Left lobe of liver (tissue), 2 donors: ENCODE data around the gene HEXD. TPM values are rescaled to one million over a fixed set of nuclear protein-coding genes. Genes with fewer than 3 reads are reported as not detected.
"Not testable (repeated sequence)": the region's sequence is repeated elsewhere in the genome, so short reads cannot be mapped to it uniquely, and the experiment has no call there.

Experiments
- ATAC-seq: fragments of 200-7000 bp; cut with Tn5 transposase; one replicate; pipeline ENCODE4 v1.9.1; 2020; ENCODE audit warnings: mild to moderate bottlenecking, moderate library complexity
- DNase-seq: peaks from one replicate; pipeline ENCODE4 v3.0.0-alpha.2; 2020; ENCODE audit warnings: low spot score
- total RNA-seq: library from RNA; stranded (reverse); gene quantifications from one replicate; pipeline ENCODE4 v1.2.1, GENCODE V29; 2021
- donor health status: DM: no; HTN: no; CAD: no; lungs with moderate emphysema.
- donor health status: DM: no; HTN: yes; CAD: no.

Gene HEXD
- total RNA-seq, 1 donor from 2014 or later, result 44.3 TPM

DNA sequence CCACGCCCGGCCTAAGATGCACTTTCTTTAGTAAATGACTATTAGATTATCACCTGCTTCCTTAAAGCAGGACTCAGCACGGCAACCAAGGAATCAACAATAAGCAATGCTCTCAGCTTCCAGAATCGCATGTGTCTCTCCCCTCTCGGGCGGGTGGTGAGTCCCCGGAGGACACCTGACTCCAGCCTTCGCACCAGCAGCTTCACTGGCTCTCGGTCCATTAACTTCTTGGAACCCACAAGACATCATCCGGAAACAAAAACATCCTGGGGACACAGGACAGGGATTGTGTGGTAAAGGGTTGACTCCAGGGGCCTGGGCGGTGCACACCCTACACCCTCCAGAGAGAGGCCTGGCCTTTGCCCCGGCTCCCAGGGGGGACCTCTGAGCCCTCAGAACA, 23.9 kb upstream of the HEXD start:
- ATAC-seq, result no peak
- DNase-seq, result no peak

DNA sequence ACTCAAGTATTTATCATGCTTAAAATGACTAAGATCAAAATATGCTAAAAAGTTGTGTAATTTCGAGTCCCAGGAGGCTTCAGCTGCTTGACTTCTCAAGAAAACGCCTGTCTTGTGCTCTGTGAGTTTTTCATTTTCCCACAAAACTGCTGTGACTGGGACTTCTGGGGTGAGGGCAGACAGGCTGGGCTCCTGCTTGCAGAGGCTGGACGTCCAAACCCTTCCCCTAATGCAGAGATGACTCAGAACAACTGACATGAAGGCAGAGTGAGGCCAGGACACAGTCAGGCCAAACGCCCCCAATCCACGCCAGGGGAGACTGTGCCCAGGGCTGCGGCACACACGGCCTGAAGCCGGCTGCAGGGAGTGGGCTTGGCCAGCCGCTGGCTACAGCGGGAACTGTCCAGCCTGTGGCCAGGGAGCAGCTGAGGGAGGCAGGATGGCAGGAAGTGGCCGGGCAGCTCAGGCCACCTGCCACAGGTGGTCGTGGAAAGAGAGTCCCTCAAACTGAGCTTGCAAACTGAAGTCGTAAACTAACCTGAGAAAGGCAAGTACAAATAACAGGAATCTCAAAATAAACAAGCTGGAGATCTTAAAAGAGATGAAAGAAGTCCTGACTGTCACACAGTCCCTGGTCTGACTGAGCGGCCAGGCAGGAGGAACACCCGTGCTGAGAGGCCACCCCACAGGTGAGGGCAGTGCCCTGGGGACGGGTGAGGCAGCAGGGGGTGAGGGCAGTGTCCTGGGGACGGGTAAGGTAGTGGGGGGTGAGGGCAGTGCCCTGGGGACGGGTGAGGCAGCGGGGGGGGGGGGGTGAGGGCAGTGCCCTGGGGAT, 21.3 kb upstream of the HEXD start:
- ATAC-seq (no peak), DNase-seq (no peak)

DNA sequence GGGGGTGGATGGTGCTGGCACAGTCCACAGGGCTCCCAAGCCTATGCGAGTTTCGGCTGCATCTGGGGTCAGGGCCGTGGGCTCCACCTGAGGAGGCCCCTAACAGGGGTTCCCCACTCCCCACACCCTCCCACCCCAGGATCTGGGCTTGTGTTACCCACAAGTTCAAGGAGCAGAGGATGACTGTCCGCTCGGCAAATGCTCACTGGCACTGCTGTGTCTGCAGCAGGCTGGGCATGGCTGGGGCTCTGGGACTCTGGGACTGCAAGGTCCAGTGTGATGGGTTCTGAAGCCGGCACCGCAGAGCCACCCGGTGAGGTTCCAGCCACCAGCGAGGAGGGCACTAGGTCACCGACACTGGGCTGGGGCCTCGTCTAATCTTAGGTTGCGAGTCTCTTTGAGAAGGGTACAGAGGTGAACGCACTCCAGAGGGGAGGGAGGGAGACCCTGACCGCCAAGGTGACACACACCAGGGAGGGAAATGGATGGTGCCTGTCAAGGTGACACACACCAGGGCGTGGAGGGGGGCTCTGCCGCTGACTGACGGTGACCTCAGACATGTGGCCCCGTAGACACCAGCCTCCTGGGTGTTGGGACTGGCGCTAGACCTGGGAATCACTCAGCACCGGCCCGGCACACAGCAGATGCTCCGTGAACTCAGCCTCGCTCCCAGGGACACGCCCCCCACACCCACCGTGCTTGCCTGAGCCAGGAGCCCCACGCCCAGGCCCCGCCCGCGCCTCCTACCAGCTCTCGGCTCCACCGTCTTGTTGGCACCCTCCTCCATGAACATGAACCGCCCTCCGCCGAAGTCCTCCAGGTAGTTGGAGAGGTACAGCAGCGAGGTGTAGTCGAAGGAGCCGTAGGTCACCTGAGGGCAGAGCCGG, 20.5 kb upstream of the HEXD start:
- DNase-seq (no peak), ATAC-seq (no peak)

DNA sequence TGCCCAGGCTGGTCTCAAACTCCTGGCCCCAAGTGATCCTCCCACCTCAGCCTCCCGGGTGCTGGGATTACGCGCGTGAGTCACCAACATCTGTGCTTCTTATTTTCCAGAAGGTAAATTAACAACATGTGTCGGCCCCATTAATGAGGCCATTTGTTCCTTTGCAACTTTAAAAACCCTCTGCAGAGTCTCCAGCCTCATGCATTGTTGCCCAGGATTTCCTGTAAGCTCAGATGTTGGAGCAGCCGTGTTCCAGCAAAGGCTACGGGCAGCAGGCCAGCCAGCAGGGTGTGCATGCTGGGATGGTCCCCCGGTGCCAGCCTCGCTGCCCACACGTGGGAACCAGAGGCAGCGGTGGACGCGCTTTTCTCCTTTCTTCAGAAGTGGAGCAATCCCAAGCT, 19.1 kb upstream of the HEXD start:
- no peak for ATAC-seq
- no peak for DNase-seq

DNA sequence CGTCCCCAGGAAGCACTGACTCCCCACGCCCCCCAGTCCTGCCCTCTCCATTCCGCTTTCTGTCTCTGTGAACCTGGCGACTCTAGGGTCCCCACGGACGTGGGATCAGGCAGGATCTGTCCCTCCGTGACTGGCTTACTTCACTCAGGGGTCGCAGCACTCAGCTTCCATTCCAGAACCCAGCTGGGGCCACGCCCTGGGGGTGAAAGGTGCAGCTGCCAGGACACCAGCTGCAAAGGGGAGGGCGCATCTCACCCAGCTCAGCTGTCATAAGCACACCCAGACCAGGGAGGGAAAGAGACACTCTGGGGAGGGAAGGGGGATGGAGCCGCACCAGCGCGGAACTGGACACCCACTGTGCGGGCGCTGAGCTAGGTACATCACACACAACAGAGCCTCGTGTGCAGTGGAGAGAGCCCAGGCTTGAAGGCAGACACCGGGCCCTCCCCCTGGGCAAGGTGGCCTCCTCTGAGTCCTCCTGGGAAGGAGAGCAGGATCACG, 18.5 kb upstream of the HEXD start:
- ATAC-seq, result no peak
- no peak for DNase-seq

DNA sequence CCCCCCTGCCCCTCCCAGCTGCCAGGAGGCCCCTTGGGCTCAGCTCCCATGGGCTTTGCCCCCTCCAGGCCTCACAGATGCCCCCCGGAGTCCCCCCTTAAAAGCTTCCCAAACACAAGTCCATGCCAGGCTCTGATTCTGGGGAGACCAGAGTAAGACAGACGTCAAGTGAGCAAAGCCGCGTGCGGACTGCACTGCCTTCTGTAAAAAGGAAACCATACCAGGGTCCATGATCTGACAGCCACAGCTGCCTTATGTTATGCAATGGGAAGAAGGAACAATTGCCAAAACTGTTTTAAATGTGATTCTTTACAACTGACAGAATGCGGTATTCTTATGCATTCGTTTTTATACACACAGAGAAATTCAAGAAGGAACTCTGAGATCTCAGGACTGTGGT, 17.9 kb upstream of the HEXD start:
- ATAC-seq, result no peak
- no peak for DNase-seq

DNA sequence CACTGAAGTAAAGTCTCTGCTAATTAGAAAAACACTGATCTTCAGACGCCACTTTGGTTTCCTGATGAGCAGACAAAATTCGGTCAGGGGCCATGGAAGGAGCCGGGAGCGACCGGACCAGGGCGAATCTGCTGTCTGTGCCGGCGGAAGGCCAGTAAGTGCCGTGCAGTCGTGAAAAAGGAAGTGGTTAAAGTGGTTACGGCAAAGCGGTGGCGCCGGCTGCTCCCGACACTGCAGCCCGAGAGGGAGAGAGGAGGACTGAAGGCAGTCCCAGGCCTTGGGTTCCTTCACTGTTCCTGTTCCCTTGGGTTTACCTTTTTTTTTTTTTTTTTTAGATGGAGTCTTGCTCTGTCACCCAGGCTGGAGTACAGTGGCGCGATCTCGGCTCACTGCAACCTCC, 17.3 kb upstream of the HEXD start:
- DNase-seq (no peak), ATAC-seq (peak; percentile 47)

DNA sequence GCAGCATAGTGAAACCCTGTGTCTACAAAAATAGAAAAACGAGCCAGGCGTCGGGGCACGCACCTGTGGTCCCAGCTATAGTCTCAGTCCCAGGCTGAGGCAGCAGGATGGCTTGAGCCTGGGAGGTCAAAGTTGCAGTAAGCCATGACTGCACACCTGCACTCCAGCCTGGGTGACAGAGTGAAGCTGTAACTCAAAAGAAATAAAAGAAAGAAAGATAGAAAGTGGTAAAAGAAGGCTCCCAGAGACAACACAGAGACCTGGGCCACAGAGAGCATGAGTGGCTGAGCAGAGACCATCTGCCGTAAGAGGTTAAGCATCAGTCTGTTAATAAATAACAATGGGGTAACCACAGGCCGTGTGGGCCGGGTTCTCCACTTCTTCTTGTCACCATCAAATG, 15.3 kb upstream of the HEXD start:
- DNase-seq, result no peak
- ATAC-seq, result peak; percentile 85

DNA sequence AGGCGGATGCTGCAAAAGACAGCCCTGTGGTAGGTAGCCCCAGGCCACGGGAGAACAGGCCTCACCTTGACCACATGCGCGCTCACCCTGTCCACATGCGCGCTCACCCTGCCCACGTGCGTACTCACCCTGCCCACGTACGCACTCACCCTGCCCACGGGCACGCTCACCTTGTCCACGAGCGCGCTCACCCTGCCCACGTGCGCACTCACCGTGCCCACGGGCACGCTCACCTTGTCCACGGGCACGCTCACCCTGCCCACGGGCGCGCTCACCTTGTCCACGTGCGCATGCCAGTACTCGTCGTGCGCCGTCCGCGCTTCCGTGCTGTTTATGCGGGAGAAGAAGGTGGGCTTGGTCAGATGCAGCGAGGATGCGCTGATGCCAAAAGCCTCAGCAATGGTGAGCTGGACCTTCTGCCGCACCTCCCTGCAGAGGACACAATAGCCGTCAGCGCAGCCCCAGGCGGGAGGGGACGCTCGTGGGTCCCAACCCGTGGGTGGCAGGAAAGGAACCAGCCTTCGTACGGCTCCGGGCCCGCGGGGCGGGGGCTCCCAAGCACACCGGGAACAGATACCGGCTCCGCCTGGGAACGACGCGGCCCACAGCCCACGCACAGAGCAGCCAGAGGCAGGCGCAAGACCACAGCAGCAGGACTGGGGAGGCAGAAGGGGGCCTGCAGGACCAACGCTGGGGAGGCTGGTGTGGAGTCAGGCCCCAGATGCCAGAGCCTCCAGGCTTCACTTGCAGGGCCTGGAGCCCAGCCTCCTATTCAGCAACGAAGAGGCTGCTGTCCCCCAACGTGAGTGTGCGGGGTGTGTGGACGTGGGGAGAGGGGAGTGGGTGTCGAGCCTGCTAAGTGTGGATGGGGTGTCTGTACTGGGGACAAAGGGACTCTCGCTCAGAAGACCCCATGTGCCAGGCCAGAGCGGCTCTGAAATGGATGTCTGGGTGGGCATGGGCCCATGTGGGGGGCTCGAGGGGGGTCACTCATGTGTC, 14.2 kb upstream of the HEXD start:
- ATAC-seq (no peak), DNase-seq (no peak)

DNA sequence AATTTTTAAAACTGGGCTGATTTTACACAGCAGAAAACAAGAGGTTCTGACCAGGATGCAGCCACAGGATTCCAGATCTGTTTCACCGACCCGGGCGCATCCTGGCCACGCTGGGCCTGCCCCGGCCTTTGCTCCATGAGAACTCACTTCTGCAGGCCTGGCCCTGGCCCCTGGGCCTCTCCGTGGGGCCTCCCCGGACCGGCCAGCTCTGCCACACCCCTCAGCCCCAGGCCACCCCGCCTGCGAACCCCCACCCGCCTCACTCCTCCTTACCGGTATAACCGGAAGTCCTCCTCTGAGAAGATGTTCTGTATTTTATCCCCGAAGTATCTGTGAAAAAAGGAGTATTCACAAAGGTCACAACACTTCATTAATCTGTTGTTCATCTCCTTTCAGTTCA, 13.1 kb upstream of the HEXD start:
- DNase-seq, result no peak
- no peak for ATAC-seq

DNA sequence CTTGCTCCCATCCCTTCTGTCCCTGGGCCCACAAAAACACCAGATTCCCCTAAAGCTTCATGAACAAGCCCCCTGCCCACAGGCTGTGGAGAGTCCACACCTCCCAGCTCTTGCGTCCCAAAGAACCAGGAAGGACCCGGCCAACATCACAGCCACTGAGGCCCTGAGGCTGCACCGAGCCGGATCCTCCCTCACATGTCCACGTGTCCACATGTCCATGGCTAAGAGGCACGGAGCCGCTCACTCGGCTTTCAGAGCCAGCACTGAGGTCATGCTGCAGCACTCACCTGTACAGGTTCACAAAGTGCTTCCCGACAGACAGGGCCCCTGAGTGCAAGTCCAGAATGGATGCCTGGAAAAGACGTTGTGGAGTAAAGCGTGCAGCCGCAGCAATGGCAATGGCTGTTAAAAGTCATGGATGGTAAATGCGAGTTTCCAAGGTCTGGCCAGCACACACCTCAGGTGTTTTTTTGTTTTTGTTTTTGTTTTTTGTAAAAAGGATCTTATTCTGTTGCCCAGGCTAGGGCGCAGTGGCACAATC, 11.9 kb upstream of the HEXD start:
- ATAC-seq (no peak), DNase-seq (no peak)

DNA sequence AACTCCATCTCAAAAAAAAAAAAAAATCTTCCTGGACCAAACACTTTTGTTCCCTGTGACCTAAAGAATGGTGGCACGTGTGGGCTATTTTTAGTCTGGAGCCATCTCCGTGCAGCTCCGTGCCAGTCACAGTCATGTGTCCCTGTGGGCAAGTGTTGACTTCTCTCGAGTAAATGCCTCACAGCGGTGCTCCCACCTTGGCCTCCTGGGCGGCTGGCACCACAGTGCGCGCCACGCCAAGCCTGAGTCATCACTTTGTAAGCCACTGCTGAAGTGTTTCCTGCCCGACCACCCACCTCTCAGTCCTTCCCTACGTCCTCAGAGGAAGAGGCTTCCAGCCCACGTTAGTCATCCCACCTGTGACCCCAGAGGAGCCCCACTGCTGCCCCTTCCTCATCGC, 10.9 kb upstream of the HEXD start:
- DNase-seq, result no peak
- ATAC-seq, result no peak

DNA sequence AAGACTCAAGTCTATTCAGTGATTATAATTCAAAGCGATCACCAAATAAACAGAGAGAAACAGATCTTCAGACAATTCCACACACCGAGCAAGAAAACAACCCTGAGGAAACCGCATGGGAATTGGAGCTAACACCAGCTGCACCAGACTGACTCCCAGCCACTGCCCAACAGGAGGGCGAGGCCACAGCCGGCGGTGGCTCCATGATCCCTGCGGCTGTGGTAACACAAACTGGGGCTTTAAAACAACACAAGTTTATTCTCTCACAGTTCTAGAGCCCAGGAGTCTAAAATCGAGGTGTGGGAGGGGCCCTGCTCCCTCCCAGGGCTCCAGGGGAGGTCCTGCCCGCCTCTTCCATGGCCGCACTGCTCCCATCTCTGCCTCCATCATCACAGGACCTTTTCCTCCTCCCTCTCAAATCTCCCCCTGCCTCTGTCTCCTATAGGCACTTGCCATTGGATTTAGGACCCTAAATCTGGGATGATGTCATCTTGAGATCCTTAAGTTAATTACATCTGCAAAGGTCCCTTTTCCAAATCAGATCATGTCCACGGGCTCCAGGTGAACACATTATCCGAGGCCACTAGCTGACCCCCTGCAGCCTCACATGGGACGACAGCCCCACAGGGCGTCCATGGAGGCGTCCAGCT, 9.7 kb upstream of the HEXD start:
- no peak for ATAC-seq
- DNase-seq, result no peak

DNA sequence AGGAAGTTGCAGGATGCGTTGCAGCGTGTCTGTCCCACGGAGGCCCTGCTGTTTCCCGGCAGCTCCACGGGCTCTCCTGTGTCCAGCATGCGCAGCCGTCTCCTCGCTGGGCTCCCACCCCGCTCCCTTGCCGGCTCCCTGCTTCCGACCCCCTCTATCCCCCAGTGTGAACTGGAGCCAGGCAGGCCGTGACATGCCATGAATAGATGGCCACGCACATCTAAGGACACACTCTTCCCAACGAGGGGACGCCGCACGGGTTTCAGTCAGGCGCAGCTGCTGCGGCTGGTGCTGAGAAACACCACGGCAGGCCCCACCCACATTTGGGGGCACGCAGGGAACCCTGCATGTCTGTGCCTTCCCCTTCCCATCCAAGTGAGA, 9.2 kb upstream of the HEXD start:
- no peak for ATAC-seq
- DNase-seq, result no peak

DNA sequence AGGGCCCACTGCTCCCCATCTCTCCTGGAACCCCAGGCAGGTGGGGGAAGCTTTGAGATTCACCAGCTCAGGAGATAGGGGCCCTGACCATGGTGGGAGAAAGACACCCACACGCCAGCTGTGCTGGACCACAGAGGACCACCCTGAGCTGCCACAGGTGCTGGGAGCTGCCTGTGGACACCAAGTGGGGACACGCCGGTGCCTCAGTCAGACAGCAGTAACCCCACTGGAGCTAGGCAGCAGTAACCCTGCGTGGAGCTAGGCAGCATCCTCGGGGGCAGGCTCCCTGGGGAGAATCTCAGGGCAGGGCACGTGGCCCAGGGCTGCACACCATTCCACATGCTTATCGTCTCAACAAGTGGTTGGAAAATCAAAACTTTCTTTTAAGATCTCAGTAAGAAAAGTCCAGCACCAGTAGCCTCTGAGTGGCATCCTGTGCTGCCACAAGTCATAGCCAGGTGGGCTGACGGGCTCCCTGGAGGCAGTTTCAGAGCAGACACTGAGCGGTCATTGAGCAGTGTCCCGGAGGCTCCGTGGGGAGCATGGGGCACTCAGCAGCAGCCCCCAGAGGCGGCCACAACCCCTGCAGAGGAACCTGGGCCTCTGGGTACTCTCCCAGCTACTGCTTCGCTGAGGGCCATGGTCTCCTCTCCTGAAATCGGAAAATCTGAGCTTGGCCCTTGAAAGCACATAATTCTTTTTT, 8.0 kb upstream of the HEXD start:
- DNase-seq (no peak), ATAC-seq (no peak)

DNA sequence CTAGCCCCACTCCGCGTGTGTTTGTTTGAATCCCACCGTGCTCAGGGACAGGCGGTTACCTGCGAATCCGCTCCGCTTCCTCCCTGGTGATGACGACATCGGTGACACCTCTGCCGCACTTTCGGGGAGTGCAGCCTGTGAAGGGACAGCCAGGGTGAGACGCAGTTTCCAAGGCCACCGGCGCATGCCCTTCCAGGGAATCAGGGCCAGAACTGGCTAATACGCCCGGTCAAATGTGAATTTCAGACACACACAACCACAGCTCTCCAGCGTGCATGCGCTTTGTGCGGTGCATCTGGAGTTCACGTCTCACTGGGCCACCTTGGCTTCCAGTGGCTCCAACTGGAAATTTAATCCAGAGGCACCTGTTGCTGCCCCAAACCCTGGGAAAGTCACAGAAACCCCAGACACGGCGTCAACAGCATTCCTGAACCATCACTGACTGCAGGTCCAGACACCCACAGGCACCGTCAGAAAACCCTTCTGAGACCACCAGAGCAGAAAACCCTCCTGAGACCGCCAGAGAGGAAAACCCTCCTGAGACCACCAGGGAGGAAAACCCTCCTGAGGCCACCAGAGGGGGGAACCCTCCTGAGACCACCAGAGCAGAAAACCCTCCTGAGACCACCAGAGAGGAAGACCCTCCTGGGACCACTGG, 6.6 kb upstream of the HEXD start:
- DNase-seq (no peak), ATAC-seq (no peak)

DNA sequence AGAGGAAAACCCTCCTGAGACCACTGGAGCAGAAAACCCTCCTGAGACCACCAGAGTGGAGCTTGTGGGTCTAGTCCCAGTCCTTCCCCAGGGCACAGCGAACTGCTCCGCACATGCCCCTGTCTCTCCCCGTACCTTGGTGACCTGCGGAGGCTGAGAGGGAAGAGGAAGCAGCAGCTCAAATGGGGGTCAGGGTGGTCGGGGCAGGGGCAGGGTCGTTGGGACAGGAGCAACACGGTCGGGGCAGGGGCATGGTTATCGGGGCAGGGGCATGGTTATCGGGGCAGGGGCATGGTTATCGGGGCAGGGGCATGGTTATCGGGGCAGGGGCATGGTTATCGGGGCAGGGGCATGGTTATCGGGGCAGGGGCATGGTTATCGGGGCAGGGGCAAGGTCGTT, 6.1 kb upstream of the HEXD start:
- not testable (repeated sequence) for DNase-seq, ATAC-seq

DNA sequence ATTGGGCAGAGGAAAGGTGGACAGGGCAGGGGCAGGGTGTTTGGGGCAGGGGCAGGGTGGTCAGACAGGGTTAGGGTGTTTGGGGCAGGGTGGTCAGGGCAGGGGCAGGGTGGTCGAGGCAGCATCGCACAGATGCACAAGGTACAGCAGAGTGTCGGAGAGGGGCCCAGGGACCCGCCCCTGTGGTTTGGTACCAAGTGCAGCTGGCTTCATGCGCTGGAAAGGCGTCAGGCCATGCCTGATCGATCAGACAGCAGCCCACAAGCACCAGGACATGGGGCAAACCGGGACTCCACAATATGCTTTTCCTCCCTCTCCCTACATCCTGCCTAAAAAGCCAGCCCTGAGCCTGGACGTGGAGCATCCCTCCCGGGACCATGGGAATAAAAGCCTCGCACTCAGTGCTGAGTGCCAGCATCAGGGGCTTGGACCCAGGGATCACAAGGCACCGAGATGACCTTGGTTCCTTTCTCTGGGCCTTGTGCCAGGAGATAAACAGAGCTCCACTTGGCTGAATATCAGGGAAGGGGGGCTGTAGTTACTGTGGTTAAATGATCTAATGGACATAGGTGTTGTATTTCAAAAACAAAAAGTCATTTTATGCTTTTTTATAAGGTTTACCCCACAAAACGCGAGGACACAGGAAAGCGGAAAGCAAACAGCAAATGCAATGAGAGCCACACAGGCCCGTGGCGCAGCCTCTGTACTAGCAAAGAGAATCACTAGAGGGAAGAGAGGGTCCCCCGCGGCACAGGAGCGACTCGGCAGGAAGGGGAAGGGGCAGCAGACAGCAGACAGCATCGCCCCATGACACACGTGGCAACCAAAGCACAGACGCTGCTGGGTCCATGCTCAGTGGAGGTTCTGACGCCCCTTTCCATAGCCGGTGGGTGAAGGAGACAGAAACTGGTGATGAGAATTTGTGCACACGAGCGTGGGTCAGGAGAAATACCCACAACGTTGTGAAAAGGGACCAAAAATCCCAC, 5.3 kb upstream of the HEXD start:
- no peak for DNase-seq

More for the DNA sequence above, 5.3 kb upstream of the HEXD start:
- peak; percentile 44 for ATAC-seq
